ENCODE measurements around the gene CDRT4.

Gene CDRT4

GRCh38 chr17:15431766-15432165 lies 35.7 kb downstream of the CDRT4 start:
- DNase-seq (ENCODE audit: low spot score) = no peak

- DNase-seq (ENCODE audit: low spot score) = no peak
These were observed 36.2 kb downstream of the CDRT4 start for GRCh38 chr17:15431196-15431595.

- DNase-seq (ENCODE audit: low spot score) = no peak
These were observed 42.9 kb downstream of the CDRT4 start for GRCh38 chr17:15424521-15424920.

DNA sequence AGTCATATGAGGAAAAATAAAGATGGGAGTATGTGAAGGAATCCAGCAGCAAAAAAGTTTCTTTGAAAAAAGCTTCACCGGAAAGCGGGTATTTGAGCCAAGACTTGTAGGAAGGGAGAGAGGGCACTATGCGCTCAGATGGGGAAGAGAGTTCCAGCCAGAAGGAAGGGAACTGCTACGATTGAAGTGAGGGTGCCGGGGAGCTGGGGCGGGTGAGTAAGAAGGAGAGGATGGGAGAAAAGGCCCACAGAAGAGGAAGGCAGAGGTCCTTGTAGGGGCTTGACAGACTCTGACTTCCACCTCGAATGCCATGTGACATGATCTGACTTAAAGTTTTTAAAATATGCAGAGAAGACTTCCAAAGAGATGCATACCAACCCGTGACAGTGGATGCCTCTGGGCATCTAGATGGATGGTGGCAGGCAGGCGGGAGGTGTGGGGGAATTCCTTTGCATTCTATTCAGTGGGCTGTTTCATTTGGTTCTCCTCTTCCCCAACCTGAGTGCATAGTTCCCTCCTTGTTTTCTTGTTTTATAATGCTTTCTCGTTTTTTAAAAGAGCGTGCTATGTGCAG lies 44.9 kb downstream of the CDRT4 start:
- no peak for DNase-seq (ENCODE audit: low spot score)

GRCh38 chr17:15418781-15419180 lies 48.6 kb downstream of the CDRT4 start:
- no peak for DNase-seq (ENCODE audit: low spot score)

GRCh38 chr17:15414532-15415306 lies 52.7 kb downstream of the CDRT4 start:
- no peak for DNase-seq (ENCODE audit: low spot score)

DNA sequence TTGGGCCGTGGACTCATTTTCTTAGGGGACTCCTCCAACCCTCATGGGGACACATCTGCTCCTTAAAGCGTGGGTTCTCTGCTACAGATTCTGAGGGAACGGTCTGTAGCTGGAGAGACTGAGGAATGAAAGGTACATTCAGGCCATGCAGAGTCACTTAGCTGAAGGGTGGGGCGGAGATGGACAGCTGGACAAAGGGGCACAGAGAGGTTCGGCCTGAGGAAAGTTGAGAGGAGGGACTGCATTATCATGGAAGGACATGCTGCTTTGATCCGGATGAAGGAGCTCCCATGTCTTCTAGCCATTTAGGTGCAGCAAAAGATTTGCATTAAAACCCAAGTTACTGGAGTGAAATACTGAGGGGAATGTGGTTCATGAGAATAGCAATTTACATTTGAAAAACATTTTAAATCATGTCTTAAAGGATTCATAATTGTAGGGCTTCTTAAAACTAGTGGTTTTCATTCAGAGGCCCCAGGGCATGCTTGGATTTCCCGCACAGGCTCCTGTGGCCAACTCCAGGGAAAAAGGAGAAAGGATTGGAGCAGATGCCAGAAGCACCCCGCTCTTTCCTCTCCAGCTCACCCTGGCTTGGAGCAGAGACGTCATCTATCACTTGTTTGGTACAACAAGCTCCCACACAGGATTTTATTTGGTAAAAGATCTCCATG lies 54.2 kb downstream of the CDRT4 start:
- no peak for DNase-seq (ENCODE audit: low spot score)

DNA sequence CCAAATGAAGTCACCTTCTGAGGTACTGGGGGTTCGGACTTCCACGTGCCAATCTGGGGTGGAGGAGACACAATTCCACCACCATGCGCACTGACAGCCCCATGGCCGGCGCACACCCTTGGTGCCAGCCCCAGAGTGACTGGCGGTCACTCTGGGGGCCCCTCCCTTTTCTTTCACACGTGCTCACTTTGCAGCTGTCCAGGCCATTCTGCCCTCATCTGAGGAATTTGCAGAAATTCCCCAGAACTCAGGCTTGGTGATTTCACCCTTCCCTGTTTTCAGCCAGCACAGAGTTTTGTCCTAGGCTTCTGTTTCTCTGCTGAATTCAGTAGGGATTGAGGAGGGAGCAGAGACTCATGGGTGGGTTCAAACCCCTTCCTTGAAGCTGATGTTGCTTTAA lies 54.8 kb downstream of the CDRT4 start:
- DNase-seq (ENCODE audit: low spot score) = no peak

DNA sequence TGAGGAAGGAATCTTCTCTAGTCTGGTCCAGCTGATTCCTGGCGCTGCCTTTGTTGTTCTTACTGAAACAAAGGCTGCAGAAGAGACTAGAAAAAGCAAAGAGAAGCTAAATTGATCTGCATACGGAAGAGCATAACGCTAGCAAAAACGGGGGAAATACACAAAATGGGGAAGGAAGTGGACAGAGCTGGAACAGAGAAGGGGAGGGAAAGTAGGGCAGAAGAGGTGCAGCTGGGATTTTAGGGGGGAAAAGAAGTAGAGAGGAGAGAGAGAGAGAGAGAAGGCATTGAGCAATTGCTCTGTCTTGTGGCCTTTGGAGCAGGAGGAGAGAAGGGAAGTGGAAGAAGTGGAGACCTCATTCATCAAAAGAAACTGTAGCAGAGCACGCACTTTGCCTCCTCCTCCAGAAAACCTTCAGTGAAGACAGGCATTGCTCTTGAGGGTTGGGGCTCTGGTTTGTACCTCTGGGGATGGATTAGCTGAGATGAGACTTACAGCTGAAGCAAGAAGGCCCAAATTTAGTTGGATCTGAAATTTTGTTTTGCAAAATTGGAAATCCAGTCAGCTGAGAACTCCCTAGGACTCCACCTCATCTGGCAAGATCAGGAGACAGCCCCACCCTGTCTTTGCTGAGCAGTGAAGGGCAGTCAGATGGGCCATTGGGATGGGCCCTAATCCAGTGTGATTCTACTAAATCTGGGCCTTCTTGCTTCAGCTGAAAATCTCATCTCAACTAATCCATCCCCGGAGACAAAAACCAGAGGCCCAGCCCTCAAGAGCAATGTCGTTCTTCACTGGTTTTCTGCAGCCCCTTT lies 55.8 kb downstream of the CDRT4 start:
- DNase-seq (ENCODE audit: low spot score) = no peak

- DNase-seq (ENCODE audit: low spot score) = no peak
These were observed 57.6 kb downstream of the CDRT4 start for GRCh38 chr17:15409721-15410250.

DNA sequence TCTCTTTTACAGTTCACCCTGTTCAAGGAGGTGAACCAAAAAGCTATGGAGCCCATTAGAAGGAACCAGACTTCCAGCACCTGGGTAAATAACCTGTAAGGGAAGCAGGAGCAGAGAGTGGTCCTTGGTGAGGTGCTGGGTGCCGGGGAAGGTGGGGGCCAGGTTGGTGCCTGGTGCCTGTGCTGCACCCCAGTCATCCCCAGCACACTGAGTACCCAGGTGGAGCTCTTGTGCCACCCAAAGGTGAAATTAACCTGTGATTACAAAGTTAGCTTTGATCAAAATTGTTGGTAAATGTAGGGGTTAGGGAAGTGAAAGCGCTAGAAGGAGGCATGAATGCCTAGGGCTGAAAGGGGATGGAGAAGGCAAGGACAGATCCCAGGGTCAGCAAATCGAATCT lies 58.6 kb downstream of the CDRT4 start:
- DNase-seq (ENCODE audit: low spot score) = no peak

DNA sequence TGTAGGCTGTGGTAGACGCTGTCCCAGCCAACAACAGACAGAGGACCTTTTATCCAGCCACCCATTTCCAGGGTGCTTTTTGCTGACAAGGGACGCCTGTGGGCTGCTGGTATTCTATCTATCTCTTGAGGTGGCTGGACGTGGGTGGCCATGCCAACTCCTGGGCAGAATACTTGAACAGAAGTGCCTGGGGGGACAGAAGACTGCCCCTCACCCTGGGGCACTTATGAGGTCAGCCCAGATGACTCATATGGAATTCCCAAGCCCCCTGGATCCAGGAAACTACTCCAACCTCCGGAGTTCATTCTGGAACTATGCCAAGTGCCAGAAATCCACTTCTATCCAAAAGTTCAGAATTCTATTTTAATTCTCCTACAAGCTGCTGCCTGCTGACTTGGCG lies 61.3 kb downstream of the CDRT4 start:
- DNase-seq (ENCODE audit: low spot score) = no peak

GRCh38 chr17:15405058-15405415 lies 62.4 kb downstream of the CDRT4 start:
- DNase-seq (ENCODE audit: low spot score) = no peak

DNA sequence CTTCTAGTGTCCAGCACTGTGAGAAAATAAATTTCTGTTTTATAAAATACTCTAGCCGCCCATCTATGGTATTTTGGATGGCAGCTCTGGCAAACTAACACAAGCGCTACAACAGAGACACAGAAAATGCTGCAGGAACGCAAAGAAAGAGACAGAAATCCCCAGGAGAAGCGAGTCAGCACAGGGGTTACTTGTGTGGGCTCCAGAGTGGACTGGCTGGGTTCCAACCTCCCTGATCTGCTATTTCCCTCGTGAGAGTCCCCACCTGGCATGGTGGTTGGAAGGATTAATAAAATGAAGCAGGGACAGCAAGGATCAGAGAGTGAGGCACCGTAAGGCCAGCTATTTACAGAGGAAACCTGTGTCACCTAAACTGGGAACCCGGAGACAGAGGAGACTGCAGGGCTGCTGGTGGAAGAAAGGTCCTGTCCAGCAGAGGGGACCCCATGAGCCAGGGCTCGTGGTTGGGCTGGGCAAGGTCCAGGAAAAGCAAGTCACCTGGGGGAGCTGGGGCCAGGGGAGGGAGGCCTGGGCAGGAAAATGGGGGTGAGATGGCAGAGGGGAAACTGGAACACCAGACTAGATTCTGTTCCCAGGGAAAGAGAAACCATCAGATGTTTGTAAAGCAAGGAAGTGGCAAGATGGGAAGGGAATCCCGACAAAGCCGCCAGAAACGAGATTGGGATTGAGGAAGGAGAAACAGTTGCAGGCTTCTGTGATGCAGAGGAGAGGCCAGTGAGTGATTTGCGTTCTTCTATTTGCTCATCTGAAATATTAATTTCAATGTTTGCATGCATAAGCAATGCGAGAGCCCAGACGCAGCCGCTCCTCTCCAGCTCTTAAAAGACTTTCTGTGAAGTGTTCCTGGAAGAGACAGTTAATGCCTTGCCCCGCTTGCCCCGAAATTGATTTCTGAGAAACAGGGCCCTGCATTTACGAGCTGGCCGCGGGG lies 63.0 kb downstream of the CDRT4 start:
- DNase-seq (ENCODE audit: low spot score) = no peak

DNA sequence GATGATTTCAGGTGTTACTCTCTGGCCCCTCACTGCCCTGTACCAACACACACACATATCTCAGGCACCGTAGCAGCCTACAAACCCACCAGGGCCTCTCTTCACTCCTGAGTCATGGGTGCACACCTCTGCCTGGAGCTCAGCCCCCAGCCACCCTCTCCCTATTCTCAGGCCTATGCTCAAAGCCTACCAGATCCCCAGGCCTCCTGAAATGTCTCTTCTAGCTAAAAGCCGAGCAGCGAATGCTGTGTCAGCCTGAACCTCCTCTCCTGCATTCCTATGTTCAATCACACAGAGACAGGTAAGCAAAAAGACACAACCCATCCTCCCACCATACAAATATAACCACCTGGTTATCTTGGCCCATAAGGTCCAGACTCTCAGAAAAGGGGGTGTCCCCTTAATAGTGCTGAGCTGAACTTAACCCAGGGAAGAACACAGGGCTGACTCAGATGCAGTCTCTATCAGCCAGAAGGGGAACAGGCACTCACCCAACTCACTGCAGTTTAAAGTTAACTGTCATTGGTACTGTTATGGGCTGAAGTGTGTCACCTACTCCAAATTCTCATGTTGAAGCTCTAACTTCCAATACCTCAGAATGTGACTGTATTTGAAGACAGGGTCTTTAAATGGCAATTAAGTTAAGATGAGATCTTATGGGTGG lies 64.0 kb downstream of the CDRT4 start:
- DNase-seq (ENCODE audit: low spot score) = no peak

GRCh38 chr17:15399443-15399842 lies 68.0 kb downstream of the CDRT4 start:
- DNase-seq (ENCODE audit: low spot score) = no peak

DNA sequence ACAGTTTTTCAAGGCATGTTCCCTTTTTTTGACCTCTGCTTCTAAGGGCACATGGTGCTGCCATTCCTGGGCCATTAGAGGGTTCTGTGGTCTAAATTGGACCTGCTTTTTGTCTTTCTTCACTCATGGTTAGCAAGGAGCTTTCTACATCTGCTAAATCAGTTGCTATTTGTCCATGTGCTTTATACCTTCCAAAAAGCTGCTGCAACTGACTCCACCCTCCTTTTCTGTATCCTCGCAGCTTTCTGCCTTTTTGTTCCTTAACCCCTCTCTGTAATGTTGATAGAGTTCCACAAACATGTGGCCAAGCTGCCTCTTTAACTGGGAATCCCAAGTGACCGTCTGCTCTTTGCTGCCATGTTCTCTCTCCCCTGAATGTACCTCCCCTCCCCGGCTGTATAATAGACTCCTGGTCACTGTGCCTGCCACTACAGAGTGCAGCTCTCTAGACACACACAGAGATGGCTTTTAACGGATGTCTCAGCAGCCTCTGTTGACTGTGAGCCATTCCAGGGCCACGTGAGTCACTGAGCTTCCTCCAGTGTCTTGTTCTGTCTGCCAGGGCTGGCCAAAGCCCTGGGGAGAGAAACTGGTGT lies 68.6 kb downstream of the CDRT4 start:
- no peak for DNase-seq (ENCODE audit: low spot score)

GRCh38 chr17:15398291-15398690 lies 69.1 kb downstream of the CDRT4 start:
- DNase-seq (ENCODE audit: low spot score) = no peak

DNA sequence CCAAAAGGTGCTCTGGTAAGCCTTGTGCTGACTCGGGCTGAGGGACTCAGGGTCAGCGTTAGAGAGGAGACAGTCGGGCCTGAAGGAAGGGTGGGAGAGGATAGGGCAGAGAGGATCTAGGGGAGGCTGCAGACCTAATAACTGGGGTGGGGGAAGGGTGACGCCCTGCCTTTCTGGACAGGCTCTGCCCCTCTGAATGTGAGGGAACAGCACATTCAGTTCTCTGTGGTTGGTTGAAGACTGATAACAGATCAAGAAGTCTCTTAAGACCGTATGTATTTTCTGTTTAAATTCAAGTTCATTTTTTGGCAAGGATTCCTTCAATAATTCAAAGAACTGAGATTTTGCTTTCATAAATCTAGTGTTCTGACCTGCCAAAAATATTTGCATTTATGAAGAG lies 69.8 kb downstream of the CDRT4 start:
- peak; percentile 21 for DNase-seq (ENCODE audit: low spot score)

DNA sequence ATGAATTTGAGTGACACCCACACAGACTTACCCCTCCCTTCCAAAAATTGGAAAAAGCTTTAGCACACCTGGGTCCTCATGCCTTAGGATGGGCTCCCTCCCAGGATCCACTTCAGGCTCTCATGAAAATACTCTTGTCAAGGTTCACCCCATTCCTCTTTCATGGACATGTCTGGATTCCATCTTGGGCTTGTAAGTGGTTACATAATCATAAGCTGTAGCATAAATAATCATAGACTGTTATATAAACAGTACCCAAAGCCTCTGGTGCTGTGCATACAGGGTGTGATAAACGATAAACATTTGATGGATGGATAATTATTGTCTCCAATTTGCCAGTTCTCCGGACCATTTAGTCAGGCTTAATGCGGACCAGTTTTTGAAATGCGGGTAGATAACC lies 72.3 kb downstream of the CDRT4 start:
- peak; percentile 3 for DNase-seq (ENCODE audit: low spot score)
